H9 (cell line): ENCODE measurements around the gene ME3. TPM values are rescaled to one million over a fixed set of nuclear protein-coding genes. Genes with fewer than 3 reads are reported as not detected.

ENCODE experiments used
- DNase-seq: peaks from one replicate; pipeline ENCODE4 v3.0.0-alpha.2; 2017
- H2AFZ ChIP-seq: one replicate; pipeline ENCODE4 v1.6.1; 2013; ENCODE audit warnings: mild to moderate bottlenecking, low read length, control low read depth, moderate library complexity
- H2AK5ac ChIP-seq: 2 replicates; pipeline ENCODE4 v1.6.1; 2013; ENCODE audit warnings: low read length, control low read depth, mixed read lengths; ENCODE audit not compliant: insufficient read length
- H2BK120ac ChIP-seq: one replicate; pipeline ENCODE4 v1.6.1; 2013; ENCODE audit warnings: low read depth, mild to moderate bottlenecking, low read length, control low read depth, inconsistent platforms; ENCODE audit not compliant: poor library complexity, severe bottlenecking
- H2BK12ac ChIP-seq: 2 replicates; pipeline ENCODE4 v1.6.1; 2013; ENCODE audit warnings: low read length, control low read depth, mixed read lengths, low read depth; ENCODE audit not compliant: insufficient read length
- H2BK15ac ChIP-seq: 2 replicates; pipeline ENCODE4 v1.6.1; 2013; ENCODE audit warnings: low read depth, low read length, control low read depth
- H2BK20ac ChIP-seq: one replicate; pipeline ENCODE4 v1.6.1; 2013; ENCODE audit warnings: low read depth, mild to moderate bottlenecking, low read length, control low read depth, inconsistent platforms; ENCODE audit not compliant: poor library complexity, severe bottlenecking
- H2BK5ac ChIP-seq: 2 replicates; pipeline ENCODE4 v1.6.1; 2013; ENCODE audit warnings: low read length, control low read depth, mixed read lengths; ENCODE audit not compliant: insufficient read length
- H3K14ac ChIP-seq: 2 replicates; pipeline ENCODE4 v1.6.1; 2013; ENCODE audit warnings: low read length, control low read depth; ENCODE audit not compliant: insufficient read depth
- H3K18ac ChIP-seq: 2 replicates; pipeline ENCODE4 v1.6.1; 2013; ENCODE audit warnings: low read depth, mild to moderate bottlenecking, mixed read lengths, low read length, control low read depth; ENCODE audit not compliant: insufficient read length
- H3K23ac ChIP-seq: 2 replicates; pipeline ENCODE4 v1.6.1; 2013; ENCODE audit warnings: low read length, control low read depth, mixed read lengths, low read depth; ENCODE audit not compliant: insufficient read length
- H3K23me2 ChIP-seq: 2 replicates; pipeline ENCODE4 v1.6.1; 2013; ENCODE audit warnings: low read depth, mild to moderate bottlenecking, mixed read lengths, low read length, control low read depth; ENCODE audit not compliant: insufficient read length, poor library complexity, severe bottlenecking
- H3K27ac ChIP-seq: 2 replicates; pipeline ENCODE4 v1.5.1; 2013; ENCODE audit warnings: low read length, control low read depth, mixed read lengths, low read depth; ENCODE audit not compliant: insufficient read length
- H3K27me3 ChIP-seq: 2 replicates; pipeline ENCODE4 v1.6.1; 2013; ENCODE audit warnings: low read length, control low read depth, inconsistent platforms; ENCODE audit not compliant: insufficient read depth
- H3K4ac ChIP-seq: 2 replicates; pipeline ENCODE4 v1.6.1; 2013; ENCODE audit warnings: low read depth, mild to moderate bottlenecking, control low read depth, inconsistent platforms, low read length, moderate library complexity
- H3K4me1 ChIP-seq: 2 replicates; pipeline ENCODE4 v1.6.1; 2013; ENCODE audit warnings: low read length, control low read depth, inconsistent platforms; ENCODE audit not compliant: insufficient read depth
- H3K4me2 ChIP-seq: 2 replicates; pipeline ENCODE4 v1.6.1; 2013; ENCODE audit warnings: low read length, control low read depth, mixed read lengths; ENCODE audit not compliant: insufficient read length, insufficient read depth
- H3K56ac ChIP-seq: 2 replicates; pipeline ENCODE4 v1.6.1; 2013; ENCODE audit warnings: low read depth, mild to moderate bottlenecking, mixed read lengths, low read length, control low read depth; ENCODE audit not compliant: insufficient read length
- H3K79me1 ChIP-seq: 2 replicates; pipeline ENCODE4 v1.6.1; 2013; ENCODE audit warnings: low read depth, mild to moderate bottlenecking, moderate library complexity, low read length, control low read depth, inconsistent platforms; ENCODE audit not compliant: insufficient read depth, poor library complexity, severe bottlenecking
- H3K79me2 ChIP-seq: 2 replicates; pipeline ENCODE4 v1.6.1; 2013; ENCODE audit warnings: low read length, control low read depth, inconsistent platforms; ENCODE audit not compliant: insufficient read depth
- H3K9ac ChIP-seq: 2 replicates; pipeline ENCODE4 v1.6.1; 2013; ENCODE audit warnings: low read length, control low read depth, mixed read lengths; ENCODE audit not compliant: insufficient read length; ENCODE audit errors: extremely low read depth
- H3K9me3 ChIP-seq: one replicate; pipeline ENCODE4 v1.6.1; 2013; ENCODE audit warnings: low read depth, low read length, inconsistent platforms; ENCODE audit not compliant: control insufficient read depth
- H3T11ph ChIP-seq: one replicate; pipeline ENCODE4 v1.6.1; 2013; ENCODE audit warnings: mild to moderate bottlenecking, low read length, control low read depth, inconsistent platforms
- H4K20me1 ChIP-seq: one replicate; pipeline ENCODE4 v1.6.1; 2013; ENCODE audit not compliant: control insufficient read depth, insufficient read length, insufficient read depth
- H4K5ac ChIP-seq: 2 replicates; pipeline ENCODE4 v1.6.1; 2013; ENCODE audit warnings: low read depth, mild to moderate bottlenecking, mixed read lengths, low read length, control low read depth; ENCODE audit not compliant: insufficient read length
- H4K8ac ChIP-seq: replicated peaks from 2 replicates; pipeline ENCODE4 v1.6.1; 2013; ENCODE audit warnings: low read length, control low read depth, mixed read lengths, low read depth; ENCODE audit not compliant: insufficient read length
- H4K91ac ChIP-seq: 2 replicates; pipeline ENCODE4 v1.6.1; 2013; ENCODE audit warnings: low read depth, mild to moderate bottlenecking, moderate library complexity, mixed read lengths, low read length, control low read depth; ENCODE audit not compliant: insufficient read length
- H3K27ac Mint-ChIP-seq, 3 experiments: 2 replicates in 2 of 3; 3 replicates in 1 of 3; pipeline ENCODE4 v1.8.0; 2020 to 2021; ENCODE audit warnings: mixed read lengths in 3 of 3, mild to moderate bottlenecking in 1 of 3, moderate library complexity in 1 of 3
- H3K27me3 Mint-ChIP-seq: 2 replicates; pipeline ENCODE4 v1.8.0; 2021; ENCODE audit warnings: low read depth, mild to moderate bottlenecking, moderate library complexity, mixed read lengths
- H3K36me3 Mint-ChIP-seq, 3 experiments: 2 replicates in 2 of 3; 3 replicates in 1 of 3; pipeline ENCODE4 v1.8.0; 2020 to 2021; ENCODE audit warnings: low read depth in 3 of 3, mixed read lengths in 3 of 3; ENCODE audit not compliant: insufficient read depth in 1 of 3
- H3K4me1 Mint-ChIP-seq, 2 experiments: 2 replicates each; pipeline ENCODE4 v1.8.0; 2020; ENCODE audit warnings: mixed read lengths in 2 of 2
- H3K4me3 Mint-ChIP-seq, 2 experiments: 2 replicates in 1 of 2; 3 replicates in 1 of 2; pipeline ENCODE4 v1.8.0; 2020 to 2021; ENCODE audit warnings: mild to moderate bottlenecking in 2 of 2, mixed read lengths in 2 of 2, moderate library complexity in 1 of 2
- H3K9me3 Mint-ChIP-seq, 2 experiments: 2 replicates in 1 of 2; 3 replicates in 1 of 2; pipeline ENCODE4 v1.8.0; 2020; ENCODE audit warnings: mild to moderate bottlenecking in 2 of 2, mixed read lengths in 2 of 2, moderate library complexity in 1 of 2
- WGBS: extraction: QIAGEN DNeasy Blood & Tissue Kit; methylation state at CpG from one replicate; pipeline ENCODE4 v1.1.7; 2013; ENCODE audit warnings: missing lambda C conversion rate, low lambda C conversion rate, mixed read lengths; ENCODE audit not compliant: insufficient read length; ENCODE audit errors: extremely low coverage; 5-methylcytosine and 5-hydroxymethylcytosine counted together
- total RNA-seq: library from RNA; stranded (reverse); gene quantifications from 2 replicates; pipeline ENCODE4 v1.2.1, GENCODE V29; 2021
- TF ChIP-seq, protein P1 (sequence below): fragments of 200-600 bp; sonication (generic); conservative IDR thresholded peaks from 3 replicates; pipeline ENCODE4 v1.8.0; 2021; ENCODE audit warnings: antibody characterized with exemption, mild to moderate bottlenecking

Gene ME3
- total RNA-seq, 1 experiment from 2014 or later: 2.8 TPM

DNA sequence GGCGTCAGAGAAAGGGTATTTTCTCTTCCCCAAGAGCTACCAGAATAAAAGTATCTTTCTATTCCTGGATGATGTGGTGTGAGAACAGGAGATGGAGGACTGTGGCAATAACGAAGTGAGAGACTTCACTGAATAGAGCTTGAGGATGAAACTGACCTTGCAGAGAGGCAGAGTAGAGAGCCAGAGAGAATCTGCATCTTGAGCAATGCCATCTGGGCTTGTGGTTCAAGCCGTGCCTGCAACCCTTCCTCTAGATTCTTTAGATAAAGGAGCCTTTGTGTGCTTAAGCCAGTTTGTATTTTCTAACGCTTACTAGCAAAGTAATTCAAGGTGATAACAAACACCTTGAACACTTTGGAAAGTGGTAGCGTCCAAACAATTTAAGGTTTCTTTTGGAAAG is 2.2 kb downstream of the ME3 start:
- no peaks in the 10 kb centered on the region for H4K20me1 ChIP-seq
- DNase-seq: no peak
- no peak overlapping the region for H3K27ac Mint-ChIP-seq
- H3K4me1 Mint-ChIP-seq: peaks cover 24 to 37% of the 10 kb centered on the region in 2 experiments
- H3K14ac ChIP-seq: no peak overlapping the region
- H2BK20ac ChIP-seq: no peak overlapping the region
- no peak overlapping the region for H3K56ac ChIP-seq
- H4K8ac ChIP-seq: no peak overlapping the region
- no peaks in the 10 kb centered on the region; a peak in 1 of 7 replicates for H3K36me3 Mint-ChIP-seq
- H3K27me3 ChIP-seq: peaks cover 3% of the 10 kb centered on the region; the same call in 1 of the 2 replicates
- H2BK12ac ChIP-seq: no peak overlapping the region
- no CpG with 5 or more reads among the region's 5 CpGs for WGBS
- H2BK120ac ChIP-seq: no peak overlapping the region
- no peak overlapping the region for H4K5ac ChIP-seq
- H3K27me3 Mint-ChIP-seq: peaks cover 49% of the 10 kb centered on the region
- H4K91ac ChIP-seq: no peak overlapping the region
- peaks cover 11% of the 10 kb centered on the region for H3K23me2 ChIP-seq
- H2BK5ac ChIP-seq: no peak overlapping the region
- H3K4ac ChIP-seq: no peak overlapping the region
- no peak overlapping the region for H3K27ac ChIP-seq
- H2AFZ ChIP-seq: no peak overlapping the region
- H2AK5ac ChIP-seq: no peak overlapping the region
- H3T11ph ChIP-seq: no peak overlapping the region
- no peak overlapping the region for H3K9ac ChIP-seq
- no peaks in the 10 kb centered on the region for H3K9me3 Mint-ChIP-seq
- H3K23ac ChIP-seq: no peak overlapping the region
- TF ChIP-seq, protein P1, sequence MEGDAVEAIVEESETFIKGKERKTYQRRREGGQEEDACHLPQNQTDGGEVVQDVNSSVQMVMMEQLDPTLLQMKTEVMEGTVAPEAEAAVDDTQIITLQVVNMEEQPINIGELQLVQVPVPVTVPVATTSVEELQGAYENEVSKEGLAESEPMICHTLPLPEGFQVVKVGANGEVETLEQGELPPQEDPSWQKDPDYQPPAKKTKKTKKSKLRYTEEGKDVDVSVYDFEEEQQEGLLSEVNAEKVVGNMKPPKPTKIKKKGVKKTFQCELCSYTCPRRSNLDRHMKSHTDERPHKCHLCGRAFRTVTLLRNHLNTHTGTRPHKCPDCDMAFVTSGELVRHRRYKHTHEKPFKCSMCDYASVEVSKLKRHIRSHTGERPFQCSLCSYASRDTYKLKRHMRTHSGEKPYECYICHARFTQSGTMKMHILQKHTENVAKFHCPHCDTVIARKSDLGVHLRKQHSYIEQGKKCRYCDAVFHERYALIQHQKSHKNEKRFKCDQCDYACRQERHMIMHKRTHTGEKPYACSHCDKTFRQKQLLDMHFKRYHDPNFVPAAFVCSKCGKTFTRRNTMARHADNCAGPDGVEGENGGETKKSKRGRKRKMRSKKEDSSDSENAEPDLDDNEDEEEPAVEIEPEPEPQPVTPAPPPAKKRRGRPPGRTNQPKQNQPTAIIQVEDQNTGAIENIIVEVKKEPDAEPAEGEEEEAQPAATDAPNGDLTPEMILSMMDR: no peak
- H3K4me1 ChIP-seq: no peaks in the 10 kb centered on the region
- no peaks in the 10 kb centered on the region for H3K79me1 ChIP-seq
- H2BK15ac ChIP-seq: no peak overlapping the region
- H3K18ac ChIP-seq: no peak overlapping the region
- H3K9me3 ChIP-seq: no peaks in the 10 kb centered on the region
- H3K79me2 ChIP-seq: no peaks in the 10 kb centered on the region
- H3K4me2 ChIP-seq: no peak overlapping the region
- H3K4me3 Mint-ChIP-seq: no peak overlapping the region
